Measurements from ENCODE around the gene TCF4.

TCF4 gene

DNA sequence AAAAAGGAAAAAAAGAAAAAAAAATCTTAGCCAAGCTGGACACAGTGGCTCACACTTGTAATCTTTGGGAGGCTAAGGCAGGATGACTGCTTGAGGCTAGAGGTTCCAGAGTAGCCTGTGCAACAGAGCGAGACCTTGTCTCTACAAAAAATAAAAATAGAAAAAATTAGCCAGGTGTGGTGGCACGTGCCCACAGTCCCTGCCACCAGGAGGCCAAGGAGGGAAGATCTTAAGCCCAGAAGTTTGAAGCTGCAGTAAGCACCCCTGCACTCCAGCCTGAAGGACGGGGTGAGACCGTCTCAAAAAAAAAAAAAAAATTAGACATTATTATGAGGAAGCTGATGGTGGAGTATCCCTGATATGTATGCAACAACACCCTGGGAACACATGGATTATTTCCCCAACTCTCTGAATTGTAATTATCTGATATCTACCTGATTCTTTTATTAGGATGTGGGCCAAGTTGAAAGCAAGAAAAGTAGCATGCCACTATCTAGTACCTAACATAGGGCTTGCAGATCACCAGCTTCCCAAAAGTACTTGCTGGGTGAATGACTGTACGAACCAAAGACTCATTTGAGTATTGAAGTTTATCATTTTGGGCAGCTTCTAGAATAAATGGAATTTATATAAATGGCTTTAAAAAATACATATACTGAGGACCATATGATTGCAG lies 140.9 kb downstream of the TCF4 start:
- DNase-seq (ENCODE audit: low spot score) (no peak), ATAC-seq (ENCODE audit: low read depth) (no peak)
- Histone ChIP-seq H3K9me3 (ENCODE audit: severe bottlenecking) (no peaks in the 10 kb centered on the region), H3K36me3 (ENCODE audit: low read depth) (no peaks in the 10 kb centered on the region), H3K27me3 (ENCODE audit: insufficient read depth, poor library complexity, severe bottlenecking) (no peaks in the 10 kb centered on the region), H3K4me3 (ENCODE audit: severe bottlenecking) (no peak overlapping the region), H3K27ac (ENCODE audit: poor library complexity, severe bottlenecking) (no peak overlapping the region), H3K4me1 (ENCODE audit: insufficient read depth, poor library complexity, severe bottlenecking) (peaks cover 4% of the 10 kb centered on the region)
- TF ChIP-seq, protein P1, sequence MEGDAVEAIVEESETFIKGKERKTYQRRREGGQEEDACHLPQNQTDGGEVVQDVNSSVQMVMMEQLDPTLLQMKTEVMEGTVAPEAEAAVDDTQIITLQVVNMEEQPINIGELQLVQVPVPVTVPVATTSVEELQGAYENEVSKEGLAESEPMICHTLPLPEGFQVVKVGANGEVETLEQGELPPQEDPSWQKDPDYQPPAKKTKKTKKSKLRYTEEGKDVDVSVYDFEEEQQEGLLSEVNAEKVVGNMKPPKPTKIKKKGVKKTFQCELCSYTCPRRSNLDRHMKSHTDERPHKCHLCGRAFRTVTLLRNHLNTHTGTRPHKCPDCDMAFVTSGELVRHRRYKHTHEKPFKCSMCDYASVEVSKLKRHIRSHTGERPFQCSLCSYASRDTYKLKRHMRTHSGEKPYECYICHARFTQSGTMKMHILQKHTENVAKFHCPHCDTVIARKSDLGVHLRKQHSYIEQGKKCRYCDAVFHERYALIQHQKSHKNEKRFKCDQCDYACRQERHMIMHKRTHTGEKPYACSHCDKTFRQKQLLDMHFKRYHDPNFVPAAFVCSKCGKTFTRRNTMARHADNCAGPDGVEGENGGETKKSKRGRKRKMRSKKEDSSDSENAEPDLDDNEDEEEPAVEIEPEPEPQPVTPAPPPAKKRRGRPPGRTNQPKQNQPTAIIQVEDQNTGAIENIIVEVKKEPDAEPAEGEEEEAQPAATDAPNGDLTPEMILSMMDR (IDR thresholded peaks at IDR 0.05; ENCODE audit: poor library complexity, severe bottlenecking), result no peak

DNA sequence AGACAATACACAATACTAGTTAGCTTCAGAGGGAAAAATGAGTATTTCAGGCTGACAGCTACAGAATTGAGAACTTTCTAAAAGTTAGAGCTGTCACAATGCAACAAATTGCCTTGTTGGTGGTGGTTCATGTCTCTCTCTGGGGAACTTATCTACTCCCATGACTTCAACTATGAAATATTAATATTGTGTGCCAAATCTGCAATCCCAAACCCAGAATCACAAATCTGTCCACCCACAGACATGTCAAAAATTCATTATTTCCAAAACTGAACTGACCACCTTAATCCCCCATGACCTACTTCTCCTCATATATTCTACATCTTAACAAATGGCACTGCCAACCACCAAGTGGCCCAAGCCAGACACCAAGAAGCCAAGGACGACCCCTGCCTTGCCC lies 143.5 kb downstream of the TCF4 start:
- TF ChIP-seq, protein P1 (IDR thresholded peaks at IDR 0.05; ENCODE audit: poor library complexity, severe bottlenecking), result no peak
- Histone ChIP-seq H3K4me1 (ENCODE audit: insufficient read depth, poor library complexity, severe bottlenecking) (no peaks in the 10 kb centered on the region), H3K9me3 (ENCODE audit: severe bottlenecking) (no peaks in the 10 kb centered on the region), H3K36me3 (ENCODE audit: low read depth) (no peaks in the 10 kb centered on the region), H3K27ac (ENCODE audit: poor library complexity, severe bottlenecking) (no peak overlapping the region), H3K4me3 (ENCODE audit: severe bottlenecking) (no peak overlapping the region), H3K27me3 (ENCODE audit: insufficient read depth, poor library complexity, severe bottlenecking) (no peaks in the 10 kb centered on the region)
- ATAC-seq (ENCODE audit: low read depth), result no peak
- DNase-seq (ENCODE audit: low spot score), result no peak

- Histone ChIP-seq H3K36me3 (ENCODE audit: low read depth) (no peaks in the 10 kb centered on the region), H3K4me1 (ENCODE audit: insufficient read depth, poor library complexity, severe bottlenecking) (no peaks in the 10 kb centered on the region), H3K4me3 (ENCODE audit: severe bottlenecking) (no peak overlapping the region), H3K9me3 (ENCODE audit: severe bottlenecking) (no peaks in the 10 kb centered on the region), H3K27ac (ENCODE audit: poor library complexity, severe bottlenecking) (no peak overlapping the region), H3K27me3 (ENCODE audit: insufficient read depth, poor library complexity, severe bottlenecking) (no peaks in the 10 kb centered on the region)
- TF ChIP-seq, protein P1 (IDR thresholded peaks at IDR 0.05; ENCODE audit: poor library complexity, severe bottlenecking), result no peak
- ATAC-seq (ENCODE audit: low read depth) (no peak), DNase-seq (ENCODE audit: low spot score) (no peak)
Observed at GRCh38 chr18:55443776-55444175, 144.2 kb downstream of the TCF4 start.

DNA sequence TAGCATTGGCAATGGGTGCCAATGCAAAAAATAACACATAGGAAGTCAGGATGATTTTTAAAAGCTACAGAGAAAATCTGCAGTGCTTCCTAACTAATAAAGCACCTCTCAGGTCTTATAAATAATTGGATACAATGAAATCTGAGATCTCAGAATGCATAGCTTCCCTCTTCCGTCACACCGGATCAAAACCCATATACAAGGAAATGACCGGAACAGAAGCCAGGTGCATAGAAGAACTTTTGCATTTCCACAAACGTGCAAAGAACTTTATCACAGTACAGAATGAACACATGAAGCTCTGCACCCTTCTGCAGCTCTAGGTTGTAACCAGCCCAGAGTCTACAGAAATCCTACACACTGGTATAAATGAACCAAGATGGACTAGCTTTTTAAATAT lies 145.4 kb downstream of the TCF4 start:
- Histone ChIP-seq H3K27ac (ENCODE audit: poor library complexity, severe bottlenecking) (no peak overlapping the region), H3K4me1 (ENCODE audit: insufficient read depth, poor library complexity, severe bottlenecking) (no peaks in the 10 kb centered on the region), H3K27me3 (ENCODE audit: insufficient read depth, poor library complexity, severe bottlenecking) (no peaks in the 10 kb centered on the region), H3K9me3 (ENCODE audit: severe bottlenecking) (no peaks in the 10 kb centered on the region), H3K4me3 (ENCODE audit: severe bottlenecking) (no peak overlapping the region), H3K36me3 (ENCODE audit: low read depth) (no peaks in the 10 kb centered on the region)
- DNase-seq (ENCODE audit: low spot score) (no peak), ATAC-seq (ENCODE audit: low read depth) (no peak)
- TF ChIP-seq, protein P1 (IDR thresholded peaks at IDR 0.05; ENCODE audit: poor library complexity, severe bottlenecking), result no peak

- Histone ChIP-seq H3K9me3 (ENCODE audit: severe bottlenecking) (no peaks in the 10 kb centered on the region), H3K4me1 (ENCODE audit: insufficient read depth, poor library complexity, severe bottlenecking) (no peaks in the 10 kb centered on the region), H3K36me3 (ENCODE audit: low read depth) (no peaks in the 10 kb centered on the region), H3K27ac (ENCODE audit: poor library complexity, severe bottlenecking) (no peak overlapping the region), H3K27me3 (ENCODE audit: insufficient read depth, poor library complexity, severe bottlenecking) (no peaks in the 10 kb centered on the region), H3K4me3 (ENCODE audit: severe bottlenecking) (no peak overlapping the region)
- TF ChIP-seq, protein P1 (IDR thresholded peaks at IDR 0.05; ENCODE audit: poor library complexity, severe bottlenecking), result no peak
- no peak for ATAC-seq (ENCODE audit: low read depth)
- no peak for DNase-seq (ENCODE audit: low spot score)
Observed at GRCh38 chr18:55440988-55441387, 147.0 kb downstream of the TCF4 start.
